DND-41 (cell line): ENCODE data around the gene THSD7B.

Source experiments
- CTCF ChIP-seq: IDR thresholded peaks from 2 replicates; pipeline ENCODE4 v1.5.1; 2012; ENCODE audit warnings: borderline replicate concordance, low read length, moderate library complexity, mild to moderate bottlenecking; ENCODE audit not compliant: poor library complexity, severe bottlenecking; ENCODE audit errors: extremely low read depth
- EZH2 ChIP-seq: IDR thresholded peaks from 3 replicates; pipeline ENCODE4 v1.6.1; 2012; ENCODE audit warnings: borderline replicate concordance, low read depth, mild to moderate bottlenecking, moderate library complexity, low read length, inconsistent platforms; ENCODE audit not compliant: severe bottlenecking

DNA sequence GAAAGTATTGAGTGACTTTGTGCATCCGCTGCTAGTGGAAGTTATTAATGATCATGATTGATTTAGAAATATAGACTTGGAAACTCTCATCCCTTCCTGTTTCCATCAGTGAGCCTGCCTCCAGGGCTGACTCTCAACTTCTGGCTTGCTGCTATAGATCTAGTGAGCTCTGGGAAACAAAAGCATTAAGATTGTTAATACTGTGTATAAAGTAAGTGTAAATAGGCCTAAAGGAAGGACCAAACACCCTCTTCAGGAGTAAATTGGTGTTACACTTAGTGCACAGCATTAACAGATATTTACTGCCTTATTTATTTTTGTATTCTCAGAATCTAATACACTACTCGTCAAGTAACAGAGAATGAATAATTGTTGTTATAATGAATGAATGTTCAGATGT, 285.6 kb downstream of the THSD7B start:
- TF ChIP-seq EZH2 (no peak), CTCF (peak; percentile 31)
